Effector memory CD8-positive, alpha-beta T cell (primary cell): ENCODE results near the gene ABHD2.
"Not testable (repeated sequence)": the region's sequence is repeated elsewhere in the genome, so short reads cannot be mapped to it uniquely, and the experiment has no call there.

Experiments used
- ATAC-seq: fragments of 150-1000 bp; cut with Tn5 transposase; replicated peaks from 2 replicates; pipeline ENCODE4 v1.10.0; 2021; ENCODE audit warnings: mild to moderate bottlenecking, moderate library complexity
- DNase-seq, 3 experiments: peaks; one replicate each; pipeline ENCODE4 v3.0.0; 2021
- H3K27ac Mint-ChIP-seq, 2 donors: one replicate each; pipeline ENCODE4 v1.8.0; 2022; ENCODE audit warnings: mild to moderate bottlenecking in 2 of 2, mixed read lengths in 2 of 2, moderate library complexity in 2 of 2
- H3K27me3 Mint-ChIP-seq, 2 donors: one replicate each; pipeline ENCODE4 v1.8.0; 2022; ENCODE audit warnings: mixed read lengths in 2 of 2
- H3K36me3 Mint-ChIP-seq: one replicate; pipeline ENCODE4 v1.8.0; 2022; ENCODE audit warnings: mild to moderate bottlenecking, moderate library complexity, mixed read lengths; ENCODE audit not compliant: insufficient read depth
- H3K4me1 Mint-ChIP-seq, 2 donors: one replicate each; pipeline ENCODE4 v1.8.0; 2022; ENCODE audit warnings: low read depth in 2 of 2, mixed read lengths in 2 of 2
- H3K4me3 Mint-ChIP-seq, 2 donors: one replicate each; pipeline ENCODE4 v1.8.0; 2022; ENCODE audit warnings: mild to moderate bottlenecking in 2 of 2, mixed read lengths in 2 of 2, moderate library complexity in 2 of 2
- H3K9me3 Mint-ChIP-seq, 2 donors: one replicate each; pipeline ENCODE4 v1.8.0; 2022; ENCODE audit warnings: mixed read lengths in 2 of 2

The ABHD2 gene

GRCh38 chr15:89125088-89125826 is 37.0 kb downstream of the ABHD2 start:
- H3K36me3 Mint-ChIP-seq = peaks cover 21% of the 10 kb centered on the region
- no peaks in the 10 kb centered on the region for H3K9me3 Mint-ChIP-seq
- no peaks in the 10 kb centered on the region for H3K27me3 Mint-ChIP-seq
- no peak overlapping the region for H3K27ac Mint-ChIP-seq
- ATAC-seq (no peak), DNase-seq (no peak)
- H3K4me3 Mint-ChIP-seq = no peak overlapping the region
- H3K4me1 Mint-ChIP-seq = peaks cover 2% of the 10 kb centered on the region in 2 donors

DNA sequence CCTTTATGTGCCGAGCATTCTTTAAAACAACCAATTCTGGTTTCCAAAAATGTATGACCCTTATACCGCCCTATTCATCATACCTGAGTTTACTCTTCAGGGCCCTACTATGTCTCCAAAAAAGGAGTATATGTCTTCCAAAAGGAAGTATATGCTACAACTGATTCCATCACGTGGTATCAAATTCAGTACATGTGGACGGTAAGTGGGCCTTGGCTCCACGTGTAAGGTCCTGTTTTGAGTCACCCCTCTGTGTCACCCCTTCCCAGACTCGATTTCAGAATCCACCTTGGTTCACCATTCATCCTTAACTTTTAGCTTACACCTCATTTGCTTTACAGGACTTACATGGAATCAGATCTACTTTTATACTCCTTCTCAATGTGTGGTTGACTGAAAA is 37.8 kb downstream of the ABHD2 start:
- Mint-ChIP-seq H3K9me3 (no peaks in the 10 kb centered on the region), H3K4me3 (no peak overlapping the region), H3K27me3 (no peaks in the 10 kb centered on the region), H3K36me3 (peaks cover 15% of the 10 kb centered on the region), H3K27ac (no peak overlapping the region), H3K4me1 (peaks cover 6 to 9% of the 10 kb centered on the region in 2 donors)
- no peak for ATAC-seq
- no peak for DNase-seq

DNA sequence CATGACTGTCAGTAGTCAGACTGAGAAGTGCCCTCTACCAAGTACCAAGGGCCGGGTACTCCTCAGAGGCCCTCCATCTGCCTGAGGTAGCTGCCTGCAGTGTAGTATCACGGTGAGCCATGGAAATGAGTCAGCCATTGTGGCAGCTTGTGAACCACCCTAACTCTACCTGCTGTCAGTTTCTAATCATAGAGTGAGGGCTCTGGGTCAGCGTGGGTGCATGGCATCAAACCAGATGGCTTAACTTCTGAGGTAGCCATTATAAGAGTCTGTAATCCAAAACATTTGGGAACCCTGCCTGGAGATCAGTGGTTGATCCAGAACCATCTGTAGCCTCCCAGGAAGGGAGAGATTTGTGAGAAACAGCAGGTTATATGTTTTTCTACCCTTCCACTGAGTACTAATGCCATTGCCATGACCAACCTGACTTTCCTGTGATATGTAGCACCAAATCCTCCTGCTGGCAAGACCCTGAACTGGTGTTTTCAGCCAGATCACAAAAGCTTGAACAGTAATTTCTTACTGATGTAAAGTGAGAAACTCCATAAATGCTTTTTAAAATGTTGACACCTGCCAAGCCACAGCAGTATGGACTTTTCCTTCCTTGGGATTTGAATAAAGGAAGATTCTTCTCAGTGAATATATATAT is 38.9 kb downstream of the ABHD2 start:
- Mint-ChIP-seq H3K27ac (no peak overlapping the region), H3K9me3 (no peaks in the 10 kb centered on the region), H3K36me3 (peaks cover 12% of the 10 kb centered on the region), H3K4me3 (no peak overlapping the region), H3K4me1 (peaks cover 14 to 19% of the 10 kb centered on the region in 2 donors), H3K27me3 (no peaks in the 10 kb centered on the region)
- no peak for DNase-seq
- ATAC-seq = no peak

DNA sequence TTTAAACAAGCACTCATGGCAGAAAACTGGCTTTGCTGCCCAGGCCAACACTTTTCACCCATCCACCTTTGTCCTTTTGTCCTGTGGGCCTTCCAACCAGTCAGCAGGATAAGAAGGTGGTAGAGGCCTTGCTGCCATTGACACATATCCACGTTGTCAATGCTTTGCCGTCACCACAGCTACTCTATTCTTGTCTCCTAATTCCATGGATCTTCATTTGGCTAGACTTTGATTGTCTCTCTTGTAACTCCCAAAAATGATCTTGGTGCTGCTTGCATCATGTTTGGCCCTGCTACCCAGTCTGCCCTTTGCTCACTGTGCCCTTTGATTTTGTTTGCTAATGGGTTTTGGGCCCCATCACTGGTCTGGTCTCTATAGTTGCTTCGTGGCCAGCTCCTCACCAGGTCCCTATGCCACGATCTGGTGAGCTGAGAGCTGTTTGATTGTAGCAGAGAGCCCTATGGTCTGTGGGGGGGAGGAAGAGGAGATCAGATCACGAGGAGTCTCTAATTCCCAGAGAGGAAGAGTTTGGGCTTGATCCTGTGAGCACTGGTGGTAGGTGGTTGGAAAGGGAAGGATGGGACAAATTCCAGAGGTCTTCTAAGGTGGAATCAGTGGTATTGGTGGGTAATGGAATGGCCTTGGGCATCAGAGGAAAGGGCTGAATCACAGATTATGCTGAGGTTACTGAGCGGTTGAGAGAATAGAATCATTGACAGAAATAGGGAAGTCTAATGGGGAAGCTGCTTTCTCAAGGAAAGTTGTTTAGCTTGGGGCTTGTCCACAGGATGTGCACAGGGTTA is 40.3 kb downstream of the ABHD2 start:
- H3K36me3 Mint-ChIP-seq = peaks cover 9% of the 10 kb centered on the region
- H3K27me3 Mint-ChIP-seq = no peaks in the 10 kb centered on the region
- H3K27ac Mint-ChIP-seq = no peak overlapping the region
- DNase-seq = no peak
- peaks cover 21 to 29% of the 10 kb centered on the region in 2 donors for H3K4me1 Mint-ChIP-seq
- no peak overlapping the region for H3K4me3 Mint-ChIP-seq
- ATAC-seq = no peak
- no peaks in the 10 kb centered on the region for H3K9me3 Mint-ChIP-seq

- Mint-ChIP-seq H3K36me3 (peaks cover 9% of the 10 kb centered on the region), H3K4me3 (peak overlapping the region in 1 of 2 donors; percentile 65), H3K4me1 (peaks cover 22 to 33% of the 10 kb centered on the region in 2 donors), H3K27ac (peak overlapping the region in 1 of 2 donors; percentile 21), H3K27me3 (no peaks in the 10 kb centered on the region), H3K9me3 (no peaks in the 10 kb centered on the region)
- ATAC-seq (peak; percentile 51), DNase-seq (peak; percentile 32 to 42 (median 32))
Observed at GRCh38 chr15:89129123-89129815, 41.0 kb downstream of the ABHD2 start.

DNA sequence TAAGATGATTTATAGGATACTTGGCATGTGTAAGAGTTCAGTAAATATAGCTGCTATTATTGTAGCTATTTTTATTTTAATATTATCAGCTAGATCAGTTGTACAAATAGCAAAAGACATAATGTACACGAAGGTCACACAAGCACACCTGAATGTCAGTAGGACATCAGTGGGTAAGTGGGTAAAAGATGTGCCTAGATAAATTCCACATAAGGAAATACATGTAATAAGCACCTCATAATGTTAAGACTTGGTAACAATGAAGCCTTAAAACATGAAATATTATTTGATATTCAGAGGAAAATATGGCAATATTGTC is 41.5 kb downstream of the ABHD2 start:
- H3K9me3 Mint-ChIP-seq = no peaks in the 10 kb centered on the region
- no peaks in the 10 kb centered on the region for H3K27me3 Mint-ChIP-seq
- DNase-seq = no peak
- no peak for ATAC-seq
- peak overlapping the region in 1 of 2 donors; percentile 65 for H3K4me3 Mint-ChIP-seq
- peaks cover 5% of the 10 kb centered on the region for H3K36me3 Mint-ChIP-seq
- peaks cover 22 to 33% of the 10 kb centered on the region in 2 donors for H3K4me1 Mint-ChIP-seq
- H3K27ac Mint-ChIP-seq = peak overlapping the region in 1 of 2 donors; percentile 21

GRCh38 chr15:89130201-89130600 is 41.9 kb downstream of the ABHD2 start:
- Mint-ChIP-seq H3K4me1 (peaks cover 22 to 33% of the 10 kb centered on the region in 2 donors), H3K27me3 (no peaks in the 10 kb centered on the region), H3K9me3 (no peaks in the 10 kb centered on the region), H3K4me3 (peak overlapping the region; percentile 43 to 65), H3K27ac (peak overlapping the region in 1 of 2 donors; percentile 21), H3K36me3 (peaks cover 3% of the 10 kb centered on the region)
- DNase-seq = peak; percentile 19 to 26 (median 26)
- ATAC-seq = peak; percentile 83

- H3K27me3 Mint-ChIP-seq = no peaks in the 10 kb centered on the region
- H3K27ac Mint-ChIP-seq = peak overlapping the region in 1 of 2 donors; percentile 21
Observed at GRCh38 chr15:89131731-89132130, 43.5 kb downstream of the ABHD2 start.

GRCh38 chr15:89132611-89133507 is 44.6 kb downstream of the ABHD2 start:
- peak; percentile 39 for ATAC-seq
- no peaks in the 10 kb centered on the region for H3K9me3 Mint-ChIP-seq
- no peak for DNase-seq
- no peaks in the 10 kb centered on the region for H3K27me3 Mint-ChIP-seq
- peaks cover 35 to 54% of the 10 kb centered on the region in 2 donors for H3K4me1 Mint-ChIP-seq
- peak overlapping the region in 1 of 2 donors; percentile 21 for H3K4me3 Mint-ChIP-seq
- peak overlapping the region; percentile 62 to 67 for H3K27ac Mint-ChIP-seq
- no peaks in the 10 kb centered on the region for H3K36me3 Mint-ChIP-seq

More at GRCh38 chr15:89131731-89132130, 43.5 kb downstream of the ABHD2 start:
- H3K36me3 Mint-ChIP-seq = no peaks in the 10 kb centered on the region
- ATAC-seq = no peak
- no peaks in the 10 kb centered on the region for H3K9me3 Mint-ChIP-seq
- H3K4me3 Mint-ChIP-seq = peak overlapping the region in 1 of 2 donors; percentile 65
- no peak for DNase-seq
- peaks cover 29 to 47% of the 10 kb centered on the region in 2 donors for H3K4me1 Mint-ChIP-seq

DNA sequence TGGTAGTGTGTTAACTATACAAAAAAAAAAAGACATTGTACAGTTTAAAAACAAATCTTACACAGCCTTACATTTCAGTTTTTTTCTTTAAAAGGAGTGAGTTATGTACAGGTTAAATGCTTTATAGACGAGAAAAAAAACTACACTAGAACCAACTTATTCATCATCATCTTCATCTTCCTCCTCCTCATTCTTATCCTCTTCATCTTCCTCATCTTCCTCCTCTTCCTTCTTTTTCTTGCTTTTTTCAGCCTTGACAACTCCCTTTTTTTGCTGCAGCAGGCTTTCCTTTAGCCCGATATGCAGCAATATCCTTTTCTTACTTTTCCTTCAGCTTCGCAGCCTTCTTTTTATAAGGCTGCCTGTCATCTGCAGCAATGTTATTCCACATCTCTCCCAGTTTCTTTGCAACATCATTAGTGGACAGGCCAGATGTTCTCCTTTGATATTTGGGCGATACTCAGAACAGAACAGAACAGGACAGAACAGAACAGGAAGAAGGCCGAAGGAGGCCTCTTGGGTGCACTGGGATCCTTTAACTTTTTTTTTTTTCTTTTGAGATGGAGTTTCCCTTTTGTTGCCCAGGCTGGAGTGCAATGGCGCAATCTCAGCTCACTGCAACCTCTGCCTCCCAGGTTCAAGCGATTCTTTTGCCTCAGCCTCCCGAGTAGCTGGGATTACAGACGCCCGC is 47.3 kb downstream of the ABHD2 start:
- Mint-ChIP-seq H3K4me3 (peak overlapping the region in 1 of 2 donors; percentile 53), H3K4me1 (peaks cover 37 to 55% of the 10 kb centered on the region in 2 donors), H3K27ac (peak overlapping the region in 1 of 2 donors; percentile 95)
- ATAC-seq, H3K9me3 Mint-ChIP-seq, H3K36me3 Mint-ChIP-seq, DNase-seq, H3K27me3 Mint-ChIP-seq: not testable (repeated sequence)

DNA sequence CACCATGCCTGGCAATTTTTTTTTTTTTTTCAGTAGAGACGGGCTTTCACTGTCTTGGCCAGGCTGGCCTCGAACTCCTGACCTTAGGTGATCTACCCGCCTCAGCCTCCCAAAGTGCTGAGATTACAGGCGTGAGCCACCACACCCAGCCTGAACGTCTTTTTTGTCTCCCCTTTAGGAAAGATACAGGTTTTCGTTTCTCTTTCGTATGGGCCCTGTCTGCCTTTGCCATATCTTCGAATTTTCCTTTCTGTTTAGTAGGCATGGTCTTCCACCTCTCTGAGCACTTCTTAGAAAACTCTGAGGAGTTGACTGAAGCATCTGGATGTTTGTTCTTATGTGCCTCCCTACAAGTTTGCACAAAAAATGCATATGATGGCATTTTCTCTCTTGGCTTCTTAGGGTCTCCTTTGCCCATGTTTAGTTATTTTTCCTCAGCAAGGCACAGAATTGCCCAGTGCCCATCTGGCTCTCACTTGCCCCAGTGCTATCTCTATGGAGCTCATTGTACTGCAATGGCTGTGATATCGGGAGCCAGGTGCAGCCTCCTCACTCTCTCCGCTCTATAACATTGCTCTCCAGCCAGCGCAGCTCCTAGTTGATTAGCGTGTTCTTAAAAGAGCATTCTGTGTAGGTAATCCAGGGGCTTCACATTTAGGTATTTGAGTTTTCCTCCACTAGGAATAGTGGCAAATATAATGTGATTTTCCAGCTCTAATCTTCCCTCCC is 48.0 kb downstream of the ABHD2 start:
- H3K9me3 Mint-ChIP-seq = no peaks in the 10 kb centered on the region
- ATAC-seq = no peak
- no peaks in the 10 kb centered on the region for H3K36me3 Mint-ChIP-seq
- peak overlapping the region; percentile 57 to 95 for H3K27ac Mint-ChIP-seq
- H3K27me3 Mint-ChIP-seq = no peaks in the 10 kb centered on the region
- H3K4me3 Mint-ChIP-seq = peak overlapping the region; percentile 37 to 53
- peaks cover 34 to 52% of the 10 kb centered on the region in 2 donors for H3K4me1 Mint-ChIP-seq
- no peak for DNase-seq
